K562 (cell line): ENCODE measurements around the gene ERICH6B. TPM values are rescaled to one million over a fixed set of nuclear protein-coding genes. Genes with fewer than 3 reads are reported as not detected.

Experiments used
- ATAC-seq: fragments of 200-7000 bp; cut with Tn5 transposase; 3 replicates; pipeline ENCODE4 v1.9.1; 2020; ENCODE audit warnings: moderate library complexity
- BruUV-seq: library from RNA; stranded (reverse); fragments of 400-500 nt; replicated peaks from 2 replicates; lab custom pipeline; 2021; lab: Mats Ljungman, UMichigan
- CTCF ChIA-PET: fragments of 300-600 bp; formaldehyde crosslinking; extraction: SDS; loops from one replicate; lab custom pipeline; 2021; ENCODE audit warnings: low intra/inter-chr PET ratio; lab: Yijun Ruan, JAX
- POLR2A ChIA-PET: fragments of 300-600, 350-650 bp; sonication (Branson Sonifier 250); formaldehyde crosslinking; extraction: SDS; loops from one replicate; lab custom pipeline; 2021; ENCODE audit warnings: antibody characterized with exemption, inconsistent platforms; lab: Yijun Ruan, JAX
- DNase-seq, 4 experiments: peaks; one replicate each; pipeline versions ENCODE4 v3.0.0 to v3.0.0-alpha.2; 2011 to 2018; ENCODE audit warnings: low spot score in 3 of 4, mixed read lengths in 3 of 4; ENCODE audit errors: extremely low read depth in 1 of 4
- FAIRE-seq: peaks from 2 replicates; lab custom pipeline; 2011; peaks lifted over from hg19 to GRCh38; lab: Jason Lieb, UNC
- H2AFZ ChIP-seq: 2 replicates; pipeline ENCODE4 v1.6.0; 2011; ENCODE audit warnings: low read depth, low read length, control low read depth, inconsistent platforms
- H3K27ac ChIP-seq: fragments of 200-600 bp; 3 replicates; pipeline ENCODE4 v1.8.0; 2011; ENCODE audit warnings: low read depth, mild to moderate bottlenecking, control low read depth, inconsistent platforms, low read length, moderate library complexity, mixed read lengths; ENCODE audit errors: extremely low read depth
- H3K27me3 ChIP-seq, 2 experiments: fragments of 300-600 bp in 1 of 2; 2 replicates in 1 of 2; 3 replicates in 1 of 2; pipeline versions ENCODE4 v1.6.0 to v1.8.0; 2011; ENCODE audit warnings: inconsistent platforms in 2 of 2, low read length in 2 of 2, mild to moderate bottlenecking in 1 of 2, mixed read lengths in 1 of 2, moderate library complexity in 1 of 2; ENCODE audit not compliant: control insufficient read depth in 2 of 2, insufficient read depth in 2 of 2
- H3K36me3 ChIP-seq: fragments of 300-600 bp; 3 replicates; pipeline ENCODE4 v1.8.0; 2011; ENCODE audit warnings: mild to moderate bottlenecking, low read length, inconsistent platforms; ENCODE audit not compliant: control insufficient read depth, insufficient read depth
- H3K4me1 ChIP-seq, 2 experiments: fragments of 200-600 bp in 1 of 2; replicated peaks in 1 of 2; 2 replicates in 1 of 2; 3 replicates in 1 of 2; pipeline versions ENCODE4 v1.5.1 to v1.8.0; 2011; ENCODE audit warnings: inconsistent platforms in 2 of 2, low read length in 2 of 2, mild to moderate bottlenecking in 1 of 2, mixed read lengths in 1 of 2, moderate library complexity in 1 of 2; ENCODE audit not compliant: control insufficient read depth in 2 of 2, insufficient read depth in 2 of 2
- H3K4me2 ChIP-seq: 2 replicates; pipeline ENCODE4 v1.6.1; 2011; ENCODE audit warnings: low read length, control low read depth, inconsistent platforms, mixed read lengths; ENCODE audit not compliant: insufficient read depth
- H3K4me3 ChIP-seq: fragments of 200-600 bp; sonication (generic), shearing (Covaris generic); 2 replicates; pipeline ENCODE4 v1.5.1; 2016; ENCODE audit warnings: control low read depth, inconsistent platforms
- H3K79me2 ChIP-seq: fragments of 200-600 bp; 3 replicates; pipeline ENCODE4 v1.8.0; 2011; ENCODE audit warnings: low read length, inconsistent platforms; ENCODE audit not compliant: control insufficient read depth, insufficient read depth
- H3K9ac ChIP-seq, 2 experiments: 2 replicates each; pipeline versions ENCODE4 v1.6.0 to v1.6.1; 2011; ENCODE audit warnings: low read depth in 2 of 2, low read length in 2 of 2, control low read depth in 1 of 2, inconsistent platforms in 1 of 2, mild to moderate bottlenecking in 1 of 2, mixed read lengths in 1 of 2; ENCODE audit not compliant: insufficient read depth in 1 of 2
- H3K9me1 ChIP-seq: one replicate; pipeline ENCODE4 v1.6.0; 2011; ENCODE audit warnings: inconsistent platforms, mild to moderate bottlenecking, low read length, moderate library complexity; ENCODE audit not compliant: control insufficient read depth, insufficient read depth
- H3K9me3 ChIP-seq: replicated peaks from 2 replicates; pipeline ENCODE4 v1.5.1; 2011; ENCODE audit warnings: low read depth, low read length, inconsistent platforms; ENCODE audit not compliant: control insufficient read depth, insufficient read depth
- H4K20me1 ChIP-seq: replicated peaks from 2 replicates; pipeline ENCODE4 v1.6.1; 2011; ENCODE audit warnings: low read length, inconsistent platforms, mixed read lengths; ENCODE audit not compliant: control insufficient read depth, insufficient read depth
- ATF3 ChIP-seq, 2 experiments: fragments of 450-650 bp in 1 of 2; sonication (generic) in 1 of 2; formaldehyde crosslinking in 1 of 2; IDR thresholded peaks in 1 of 2; conservative IDR thresholded peaks in 1 of 2; 2 replicates each; pipeline versions ENCODE4 v1.6.1 to v1.8.1; 2016 to 2023; ENCODE audit warnings: mild to moderate bottlenecking in 2 of 2, moderate library complexity in 2 of 2, inconsistent platforms in 1 of 2, missing genetic modification reagents in 1 of 2
- ATF4 ChIP-seq: fragments of 450-650 bp; formaldehyde crosslinking; IDR thresholded peaks from 2 replicates; pipeline ENCODE4 v1.4.0; 2022; ENCODE audit warnings: mild to moderate bottlenecking, moderate library complexity
- CBFB ChIP-seq: sonication (generic); formaldehyde crosslinking; IDR thresholded peaks from 2 replicates; pipeline ENCODE4 v1.4.0; 2020; ENCODE audit warnings: mild to moderate bottlenecking, missing genetic modification reagents
- FOSL1 ChIP-seq: fragments of 200-800 bp; sonication (Bioruptor generic); conservative IDR thresholded peaks from 2 replicates; pipeline ENCODE4 v1.6.1; 2016; ENCODE audit warnings: missing genetic modification characterization, missing compliant biosample characterization
- JUND ChIP-seq, 2 experiments: IDR thresholded peaks; 2 replicates in 1 of 2; 3 replicates in 1 of 2; pipeline ENCODE4 v1.6.1; 2011; ENCODE audit warnings: borderline replicate concordance in 2 of 2, low read depth in 2 of 2, low read length in 2 of 2, improper control_type of control experiment in 1 of 2, missing biosample characterization in 1 of 2, missing genetic modification characterization in 1 of 2, missing genetic modification reagents in 1 of 2
- WGBS: fragments of 100-300 bp; shearing (Covaris generic); methylation state at CpG from one replicate; pipeline ENCODE4 v1.1.6; 2016; ENCODE audit warnings: low coverage, mixed read lengths; ENCODE audit not compliant: insufficient coverage; ENCODE audit errors: missing lambda C conversion rate; 5-methylcytosine and 5-hydroxymethylcytosine counted together
- in situ Hi-C: fragments of 300-500 bp; cut with MboI; formaldehyde crosslinking; loops from 4 replicates; pipeline ENCODE4 v1.15.0; 2018; ENCODE audit warnings: inconsistent platforms, mixed read lengths
- intact Hi-C: fragments of 100-400 bp; cut with micrococcal nuclease; formaldehyde crosslinking; loops from 2 replicates; pipeline ENCODE4 v1.14.2; 2022
- polyA plus RNA-seq, 8 experiments: library from polyadenylated mRNA; depleted of rRNA in 4 of 8; stranded (reverse) in 5 of 8; unstranded in 3 of 8; fragments of >200 nt; fragmentation: Nextera tagmentation in 2 of 8; fragmentation: Illumina TruSeq in 1 of 8; extraction: Ambion mirVana in 2 of 8; extraction: Trizol in 1 of 8; gene quantifications; 2 replicates each; pipeline versions ENCODE4 v1.2.1 to v1.2.3, GENCODE V29; 2011 to 2014; ENCODE audit warnings: inconsistent platforms in 1 of 8, missing spikeins in 1 of 8
- total RNA-seq, 7 experiments: library from RNA; depleted of rRNA in 6 of 7; stranded (reverse); fragments of >200 nt in 6 of 7; fragmentation: Illumina TruSeq in 2 of 7; extraction: Trizol in 2 of 7; gene quantifications; 2 replicates each; pipeline versions ENCODE4 v1.2.1 to v1.2.3, GENCODE V29; 2011 to 2021; ENCODE audit warnings: low replicate concordance in 1 of 7

Gene ERICH6B
- total and polyA plus RNA-seq, 9 of the 15 experiments (the other 6 are each of a cell fraction or from before 2014, with no cell fraction given), result not detected

GRCh38 chr13:45564133-45564776 lies 51.3 kb downstream of the ERICH6B start:
- 0% methylated on average over 3 of the region's 3 CpGs for WGBS
- Histone ChIP-seq H3K27me3 (no peaks in the 10 kb centered on the region), H3K9me3 (no peaks in the 10 kb centered on the region), H2AFZ (no peak overlapping the region), H3K9ac (no peak overlapping the region), H3K27ac (no peak overlapping the region), H3K9me1 (no peaks in the 10 kb centered on the region), H4K20me1 (no peaks in the 10 kb centered on the region), H3K4me1 (no peaks in the 10 kb centered on the region), H3K79me2 (no peaks in the 10 kb centered on the region), H3K4me3 (no peak overlapping the region), H3K36me3 (no peaks in the 10 kb centered on the region), H3K4me2 (no peak overlapping the region)
- ATAC-seq, result no peak
- in situ Hi-C loops, result no loop called here
- CTCF ChIA-PET, result no interaction called here
- intact Hi-C loops, result no loop called here
- no TSS peak for BruUV-seq
- POLR2A ChIA-PET, result no interaction called here
- TF ChIP-seq JUND (IDR thresholded peaks at IDR 0.05; ENCODE audit: borderline replicate concordance, low read depth, low read length) (no peak), JUND (tag; IDR thresholded peaks at IDR 0.05; ENCODE audit: borderline replicate concordance, low read depth, low read length) (0 out of 3 replicates have a peak, but pooled peaks have one; percentile 16), CBFB (CRISPR knock-in tag) (no peak), FOSL1 (peak; percentile 43), ATF4 (CRISPR knock-in tag) (no peak), ATF3 (IDR thresholded peaks at IDR 0.05) (0 out of 2 replicates have a peak, but pooled peaks have one; percentile 17), ATF3 (CRISPR knock-in tag; conservative IDR thresholded peaks at IDR 0.05) (no peak)
- DNase-seq, result no peak
- FAIRE-seq, result no peak
